ENCODE results near the gene NUP210L. TPM values are rescaled to one million over a fixed set of nuclear protein-coding genes. Genes with fewer than 3 reads are reported as not detected.
"Not testable (repeated sequence)": the region's sequence is repeated elsewhere in the genome, so short reads cannot be mapped to it uniquely, and the experiment has no call there.

The NUP210L gene
- total RNA-seq, 4 donors from 2014 or later = 0.07 to 0.24 (median 0.10) TPM; not detected in 1

DNA sequence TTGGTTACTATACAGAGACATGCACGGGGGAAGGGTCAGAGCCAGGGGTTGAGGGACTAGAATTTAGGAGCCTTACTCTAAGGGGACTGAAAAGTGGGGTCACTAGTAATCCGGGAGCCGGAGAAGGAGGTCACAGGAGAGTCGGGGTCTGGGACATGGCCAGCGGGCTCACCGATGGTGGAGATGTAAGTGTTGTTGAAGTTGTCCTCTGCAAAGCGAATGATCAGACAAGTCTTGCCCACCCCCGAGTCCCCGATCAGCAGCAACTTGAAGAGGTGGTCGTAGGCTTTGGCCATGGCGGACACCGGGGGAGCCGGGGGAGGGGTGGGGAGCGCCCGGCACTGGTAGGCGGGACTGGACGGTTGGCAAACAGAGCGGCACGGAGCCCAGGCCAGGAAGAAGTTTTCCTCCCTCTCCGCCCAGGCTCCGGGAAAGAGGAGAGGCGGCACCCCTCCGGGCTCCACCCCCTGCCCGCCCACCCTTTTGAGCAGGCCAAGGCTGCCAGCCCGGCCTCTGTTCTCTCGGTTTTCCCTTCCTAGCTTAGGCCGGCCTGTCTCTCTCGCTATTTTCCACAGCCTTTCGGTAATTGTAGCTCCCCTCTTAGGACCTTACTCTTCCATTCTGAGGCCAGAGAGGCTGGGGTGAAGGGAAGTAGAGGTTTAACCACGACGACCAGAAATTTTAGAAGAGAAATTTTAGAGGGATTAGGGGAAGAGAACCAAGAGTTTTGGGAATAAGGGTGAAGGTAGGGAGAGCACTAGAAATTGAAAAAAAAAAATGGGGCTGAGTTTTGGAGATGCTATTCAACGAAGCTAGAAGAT lies 168.7 kb downstream of the NUP210L start, which contains the start of gene RAB13:
Gene RAB13 (minus strand): TSS at position 399 of the 821 bp plus-strand sequence. CDS start 103 bp downstream, at position 296.
- Histone ChIP-seq H3K9me3 (no peaks in the 10 kb centered on the region), H3K4me1 (peaks cover 7% of the 10 kb centered on the region in 2 donors), H3K27ac (peak within 1 kb of the TSS; percentile 80 to 89 (median 88)), H3K36me3 (no peaks in the 10 kb centered on the region), H3K27me3 (no peaks in the 10 kb centered on the region), H3K4me3 (peak within 1 kb of the TSS; percentile 59 to 66 (median 63))
- in situ Hi-C loops (cut with MboI; ENCODE audit: low sequenced_read_pairs in 4 of 4) = loop anchor here (5.0 to 25.0 kb wide), 9 partner anchors 39 to 474 kb away; partner anchors contain the start of genes ILF2 (in 2 of the 4), SNAPIN (in 2 of the 4), DENND4B (in 1 of the 4) and GATAD2B (in 1 of the 4)
- TF ChIP-seq, protein P1, sequence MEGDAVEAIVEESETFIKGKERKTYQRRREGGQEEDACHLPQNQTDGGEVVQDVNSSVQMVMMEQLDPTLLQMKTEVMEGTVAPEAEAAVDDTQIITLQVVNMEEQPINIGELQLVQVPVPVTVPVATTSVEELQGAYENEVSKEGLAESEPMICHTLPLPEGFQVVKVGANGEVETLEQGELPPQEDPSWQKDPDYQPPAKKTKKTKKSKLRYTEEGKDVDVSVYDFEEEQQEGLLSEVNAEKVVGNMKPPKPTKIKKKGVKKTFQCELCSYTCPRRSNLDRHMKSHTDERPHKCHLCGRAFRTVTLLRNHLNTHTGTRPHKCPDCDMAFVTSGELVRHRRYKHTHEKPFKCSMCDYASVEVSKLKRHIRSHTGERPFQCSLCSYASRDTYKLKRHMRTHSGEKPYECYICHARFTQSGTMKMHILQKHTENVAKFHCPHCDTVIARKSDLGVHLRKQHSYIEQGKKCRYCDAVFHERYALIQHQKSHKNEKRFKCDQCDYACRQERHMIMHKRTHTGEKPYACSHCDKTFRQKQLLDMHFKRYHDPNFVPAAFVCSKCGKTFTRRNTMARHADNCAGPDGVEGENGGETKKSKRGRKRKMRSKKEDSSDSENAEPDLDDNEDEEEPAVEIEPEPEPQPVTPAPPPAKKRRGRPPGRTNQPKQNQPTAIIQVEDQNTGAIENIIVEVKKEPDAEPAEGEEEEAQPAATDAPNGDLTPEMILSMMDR (IDR thresholded peaks at IDR 0.05 in 4 of 5, conservative IDR thresholded peaks at IDR 0.05 in 1 of 5) = no peak
- peak; percentile 33 to 39 for TF ChIP-seq POLR2A (IDR thresholded peaks at IDR 0.05)
- intact Hi-C loops (cut with DNase I; ENCODE audit: low total_unique reads) = loop anchor here (1.0 to 5.0 kb wide), 5 partner anchors 19 to 419 kb away; partner anchors contain the start of genes CREB3L4, DENND4B, GATAD2B and S100A2
- DNase-seq (peak; percentile 78 to 82), ATAC-seq (peak; percentile 59 to 63)

DNA sequence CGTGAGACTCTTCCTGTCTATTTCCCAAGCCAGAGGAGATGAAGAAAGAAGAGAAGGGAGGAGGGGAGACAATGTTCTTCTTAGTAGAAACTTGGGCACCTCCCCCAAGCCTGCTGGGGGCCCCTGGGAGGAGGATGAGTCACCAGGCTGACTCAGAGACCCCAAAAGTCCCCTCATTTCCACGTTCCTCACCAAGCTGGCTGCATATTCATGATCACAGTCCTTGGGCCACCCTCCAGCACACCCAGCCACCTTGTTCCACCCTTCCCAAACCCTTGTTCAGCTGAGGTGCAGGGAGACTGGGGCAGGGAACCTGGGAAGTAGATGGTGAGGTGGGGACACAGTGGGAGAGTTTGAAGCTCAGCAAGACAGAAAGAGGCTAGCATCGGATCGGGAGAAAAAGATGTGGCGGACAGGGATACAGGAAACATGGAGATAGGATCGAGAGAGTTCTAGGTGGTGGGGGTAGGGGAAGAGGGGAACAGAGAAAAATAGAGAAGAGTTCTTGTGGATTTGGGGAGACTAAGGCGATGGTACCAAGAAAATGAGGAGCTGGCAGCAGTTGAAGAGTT lies 169.4 kb downstream of the NUP210L start:
- peaks cover 7% of the 10 kb centered on the region in 2 donors for H3K4me1 ChIP-seq
- peak overlapping the region; percentile 80 to 89 (median 88) for H3K27ac ChIP-seq
- H3K36me3 ChIP-seq = no peaks in the 10 kb centered on the region
- no peaks in the 10 kb centered on the region for H3K27me3 ChIP-seq
- ATAC-seq (peak in 1 of 2 donors; percentile 13), DNase-seq (peak in 1 of 2 donors; percentile 58)
- H3K9me3 ChIP-seq = no peaks in the 10 kb centered on the region
- TF ChIP-seq, protein P1 (IDR thresholded peaks at IDR 0.05 in 4 of 5, conservative IDR thresholded peaks at IDR 0.05 in 1 of 5) = no peak
- no peak for TF ChIP-seq POLR2A (IDR thresholded peaks at IDR 0.05)
- intact Hi-C loops (cut with DNase I; ENCODE audit: low total_unique reads) = loop anchor here (5.0 kb wide), 2 partner anchors 63 to 418 kb away; partner anchors contain the start of genes GATAD2B and S100A2
- in situ Hi-C loops (cut with MboI; ENCODE audit: low sequenced_read_pairs in 4 of 4) = loop anchor here (5.0 to 25.0 kb wide), 9 partner anchors 38 to 473 kb away; partner anchors contain the start of genes ILF2 (in 2 of the 4), SNAPIN (in 2 of the 4), DENND4B (in 1 of the 4) and GATAD2B (in 1 of the 4)
- peak overlapping the region; percentile 59 to 66 (median 63) for H3K4me3 ChIP-seq

DNA sequence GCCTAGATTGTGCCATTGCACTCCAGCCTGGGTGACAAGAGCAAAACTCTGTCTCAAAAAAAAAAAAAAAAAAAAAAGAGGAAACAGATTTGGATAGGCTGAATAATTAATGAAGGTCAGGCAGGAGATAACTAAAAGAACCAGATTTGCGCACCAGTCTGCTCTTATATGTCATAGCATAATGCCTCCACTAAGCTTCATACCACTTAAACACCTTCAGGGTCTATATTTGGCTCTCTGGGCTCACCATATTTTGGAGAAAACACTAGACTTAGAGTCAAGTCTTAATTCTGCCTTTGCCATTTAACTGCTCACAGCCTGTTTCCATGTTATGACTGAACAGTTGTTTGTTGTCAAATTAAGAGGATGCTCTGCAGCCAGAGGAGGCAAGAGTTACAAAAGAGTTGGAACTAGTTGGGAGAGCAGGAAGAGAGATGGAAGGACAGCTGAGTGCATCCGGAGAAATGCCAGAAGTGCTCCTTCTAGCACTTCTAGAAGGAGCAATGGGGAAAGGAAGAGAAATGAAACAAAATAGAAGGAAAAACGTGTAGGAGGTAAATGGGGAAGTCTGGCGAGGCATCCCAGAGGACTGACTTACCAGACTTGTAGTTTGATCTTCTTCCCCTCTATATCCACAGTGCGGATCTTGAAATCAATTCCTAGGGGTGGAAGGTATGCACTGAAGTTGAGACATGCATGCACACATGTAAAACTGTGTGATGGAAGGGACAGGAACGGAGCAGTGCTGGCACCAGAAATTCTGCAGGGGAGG lies 170.6 kb downstream of the NUP210L start:
- Histone ChIP-seq H3K36me3 (no peaks in the 10 kb centered on the region), H3K4me1 (peaks cover 7% of the 10 kb centered on the region in 2 donors), H3K4me3 (no peak overlapping the region), H3K27ac (peak overlapping the region in 3 of 4 donors; percentile 80 to 88 (median 88)), H3K27me3 (no peaks in the 10 kb centered on the region), H3K9me3 (no peaks in the 10 kb centered on the region)
- DNase-seq (no peak), ATAC-seq (no peak)
- TF ChIP-seq, protein P1 (IDR thresholded peaks at IDR 0.05 in 4 of 5, conservative IDR thresholded peaks at IDR 0.05 in 1 of 5) = no peak
- no peak for TF ChIP-seq POLR2A (IDR thresholded peaks at IDR 0.05)
- intact Hi-C loops (cut with DNase I; ENCODE audit: low total_unique reads) (no loop called here), in situ Hi-C loops (cut with MboI; ENCODE audit: low sequenced_read_pairs in 4 of 4) (loop anchor here (10.0 to 25.0 kb wide), 6 partner anchors 60 to 472 kb away; partner anchors contain the start of genes ILF2 (in 2 of the 4), SNAPIN (in 2 of the 4), GATAD2B (in 1 of the 4) and NPR1 (in 1 of the 4))

DNA sequence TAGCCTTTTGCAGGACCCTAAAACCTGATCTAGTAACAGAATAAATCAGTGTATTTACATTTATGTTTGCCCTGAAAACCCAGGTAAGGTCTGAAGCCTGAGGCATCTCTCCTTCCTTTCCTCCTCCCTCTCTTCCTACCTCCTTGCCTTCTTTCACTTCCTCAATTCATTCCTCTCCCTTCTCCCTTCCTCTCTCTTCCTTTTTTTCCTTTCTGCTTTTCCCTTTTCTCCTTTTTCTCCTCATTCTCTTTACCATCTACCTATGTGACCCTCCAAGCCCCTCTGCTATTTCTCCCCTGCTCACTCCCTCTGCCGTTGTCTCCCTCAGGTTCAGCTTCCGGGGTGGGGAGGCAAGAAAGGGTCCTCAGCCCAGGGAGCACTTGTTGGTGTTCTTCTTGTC lies 173.1 kb downstream of the NUP210L start:
- ATAC-seq; DNase-seq; H3K36me3 ChIP-seq; H3K27ac ChIP-seq; H3K4me3 ChIP-seq; intact Hi-C loops (cut with DNase I; ENCODE audit: low total_unique reads); H3K9me3 ChIP-seq; H3K27me3 ChIP-seq: not testable (repeated sequence)
- in situ Hi-C loops (cut with MboI; ENCODE audit: low sequenced_read_pairs in 4 of 4) = loop anchor here (10.0 to 25.0 kb wide), 6 partner anchors 57 to 469 kb away; partner anchors contain the start of genes ILF2 (in 2 of the 4), SNAPIN (in 2 of the 4), GATAD2B (in 1 of the 4) and NPR1 (in 1 of the 4)
- peaks cover 15 to 20% of the 10 kb centered on the region in 2 donors for H3K4me1 ChIP-seq

DNA sequence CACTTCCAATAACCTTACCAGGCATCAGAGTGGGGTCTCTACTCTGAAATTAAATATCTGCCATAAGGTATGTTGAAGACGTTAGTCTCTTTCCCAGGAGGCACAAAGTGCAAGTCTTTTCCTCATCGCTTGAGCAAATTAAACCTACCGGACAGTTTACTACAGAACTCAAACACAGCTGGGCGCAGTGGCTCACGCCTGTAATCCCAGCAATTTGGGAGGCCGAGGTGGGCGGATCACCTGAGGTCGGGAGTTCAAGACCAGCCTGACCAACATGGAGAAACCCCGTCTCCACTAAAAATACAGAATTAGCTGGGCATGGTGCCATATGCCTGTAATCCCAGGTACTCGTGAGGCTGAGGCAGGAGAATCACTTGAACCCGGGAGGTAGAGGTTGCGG lies 175.8 kb downstream of the NUP210L start:
- Histone ChIP-seq H3K4me1 (peaks cover 20 to 24% of the 10 kb centered on the region in 2 donors), H3K27ac (peak overlapping the region in 3 of 4 donors; percentile 15 to 93 (median 92)), H3K36me3 (peaks cover 0 to 22% of the 10 kb centered on the region in 2 donors)
- intact Hi-C loops (cut with DNase I; ENCODE audit: low total_unique reads); H3K4me3 ChIP-seq; H3K27me3 ChIP-seq; ATAC-seq; DNase-seq; H3K9me3 ChIP-seq: not testable (repeated sequence)
- in situ Hi-C loops (cut with MboI; ENCODE audit: low sequenced_read_pairs in 4 of 4) = loop anchor here (10.0 to 25.0 kb wide), 5 partner anchors 164 to 467 kb away; partner anchors contain the start of genes ILF2 (in 2 of the 4), SNAPIN (in 2 of the 4), NPR1 (in 1 of the 4) and S100A3 (in 1 of the 4)
